Gastrocnemius medialis (tissue), 4 donors: ENCODE measurements around the gene TADA2A. TPM values are rescaled to one million over a fixed set of nuclear protein-coding genes. Genes with fewer than 3 reads are reported as not detected.

ENCODE experiments used
- ATAC-seq, 2 donors: fragments of 150-250 bp; one replicate each; pipeline ENCODE4 v1.9.1; 2016
- DNase-seq, 2 donors: peaks; one replicate each; pipeline ENCODE4 v3.0.0-alpha.2; 2019
- H3K27ac ChIP-seq, 4 donors: fragments of 200-600 bp; sonication (generic); 1 replicate in 1 of 4; 2 replicates in 3 of 4; pipeline ENCODE4 v1.5.1; 2016 to 2018; ENCODE audit warnings: mild to moderate bottlenecking in 2 of 4, moderate library complexity in 1 of 4
- H3K27me3 ChIP-seq, 3 donors: fragments of 200-600 bp; sonication (generic) in 2 of 3; 1 replicate in 1 of 3; 2 replicates in 2 of 3; pipeline versions ENCODE4 v1.5.1 to v1.6.0; 2016 to 2019; ENCODE audit warnings: mild to moderate bottlenecking in 1 of 3, moderate library complexity in 1 of 3
- H3K36me3 ChIP-seq, 2 donors: fragments of 200-600 bp; sonication (generic) in 1 of 2; one replicate each; pipeline ENCODE4 v1.5.1; 2017 to 2018
- H3K4me1 ChIP-seq, 2 donors: fragments of 200-600 bp; sonication (generic) in 1 of 2; one replicate each; pipeline ENCODE4 v1.5.1; 2016 to 2017; ENCODE audit warnings: mild to moderate bottlenecking in 2 of 2
- H3K4me3 ChIP-seq, 4 donors: fragments of 200-600 bp; sonication (generic) in 3 of 4; 1 replicate in 1 of 4; 2 replicates in 3 of 4; pipeline ENCODE4 v1.5.1; 2016 to 2019; ENCODE audit warnings: mild to moderate bottlenecking in 2 of 4
- H3K9me3 ChIP-seq, 3 donors: fragments of 200-600 bp; sonication (generic) in 2 of 3; 1 replicate in 1 of 3; 2 replicates in 2 of 3; pipeline ENCODE4 v1.5.1; 2016 to 2019
- CTCF ChIP-seq, 5 experiments: fragments of 450-650 bp in 3 of 5; fragments of 200-600 bp in 2 of 5; sonication (generic) in 2 of 5; IDR thresholded peaks in 4 of 5; conservative IDR thresholded peaks in 1 of 5; 1 replicate in 4 of 5; 2 replicates in 1 of 5; pipeline ENCODE4 v1.5.1; 2016 to 2019; ENCODE audit warnings: antibody characterized with exemption in 5 of 5, mild to moderate bottlenecking in 3 of 5, moderate library complexity in 3 of 5
- POLR2A ChIP-seq, 2 donors: fragments of 450-650 bp; IDR thresholded peaks; one replicate each; pipeline ENCODE4 v1.6.1; 2017; ENCODE audit warnings: antibody characterized with exemption in 2 of 2, mild to moderate bottlenecking in 2 of 2, moderate library complexity in 2 of 2
- in situ Hi-C, 4 donors: fragments of 200-750 bp; cut with MboI; loops; one replicate each; pipeline versions ENCODE4 v1.15.0 to v1.8.0; 2017; ENCODE audit warnings: low sequenced_read_pairs in 4 of 4
- intact Hi-C: fragments of 100-400 bp; cut with DNase I; formaldehyde crosslinking; loops from one replicate; pipeline ENCODE4 v1.15.1; 2023; ENCODE audit warnings: low total_unique reads
- total RNA-seq, 4 donors: library from RNA; depleted of rRNA; stranded (reverse); fragments of >200 nt; gene quantifications; one replicate each; pipeline versions ENCODE4 v1.1.0 to v1.2.3, GENCODE V29; 2016

The TADA2A gene
- total RNA-seq, 4 donors from 2014 or later, result 9.7 to 18.4 (median 14.8) TPM

- no peak for TF ChIP-seq POLR2A (IDR thresholded peaks at IDR 0.05)
- no peak for TF ChIP-seq CTCF (IDR thresholded peaks at IDR 0.05 in 4 of 5, conservative IDR thresholded peaks at IDR 0.05 in 1 of 5)
- ATAC-seq (peak in 1 of 2 donors; percentile 56), DNase-seq (no peak)
- H3K4me3 ChIP-seq, result no peak overlapping the region
- in situ Hi-C loops, result no loop called here
- no peaks in the 10 kb centered on the region for H3K9me3 ChIP-seq
- H3K27me3 ChIP-seq, result no peaks in the 10 kb centered on the region
- H3K36me3 ChIP-seq, result no peaks in the 10 kb centered on the region
- H3K4me1 ChIP-seq, result peaks cover 4 to 6% of the 10 kb centered on the region in 2 donors
- intact Hi-C loops, result no loop called here
- no peak overlapping the region for H3K27ac ChIP-seq
These were observed 95.6 kb downstream of the TADA2A start for GRCh38 chr17:37502009-37502936.

- Histone ChIP-seq H3K27me3 (no peaks in the 10 kb centered on the region), H3K9me3 (no peaks in the 10 kb centered on the region), H3K36me3 (no peaks in the 10 kb centered on the region), H3K27ac (no peak overlapping the region), H3K4me1 (peaks cover 4 to 6% of the 10 kb centered on the region in 2 donors), H3K4me3 (no peak overlapping the region)
- TF ChIP-seq CTCF (IDR thresholded peaks at IDR 0.05 in 4 of 5, conservative IDR thresholded peaks at IDR 0.05 in 1 of 5) (no peak), POLR2A (IDR thresholded peaks at IDR 0.05) (no peak)
- in situ Hi-C loops (no loop called here), intact Hi-C loops (no loop called here)
- DNase-seq, result no peak
- ATAC-seq, result no peak
These were observed 96.5 kb downstream of the TADA2A start for GRCh38 chr17:37503148-37503547.

GRCh38 chr17:37505333-37505732, 98.6 kb downstream of the TADA2A start:
- in situ Hi-C loops (no loop called here), intact Hi-C loops (no loop called here)
- Histone ChIP-seq H3K27ac (no peak overlapping the region), H3K36me3 (no peaks in the 10 kb centered on the region), H3K9me3 (no peaks in the 10 kb centered on the region), H3K4me1 (peaks cover 4 to 6% of the 10 kb centered on the region in 2 donors), H3K4me3 (no peak overlapping the region), H3K27me3 (no peaks in the 10 kb centered on the region)
- no peak for ATAC-seq
- no peak for TF ChIP-seq POLR2A (IDR thresholded peaks at IDR 0.05)
- no peak for TF ChIP-seq CTCF (IDR thresholded peaks at IDR 0.05 in 4 of 5, conservative IDR thresholded peaks at IDR 0.05 in 1 of 5)
- DNase-seq, result no peak

- TF ChIP-seq CTCF (IDR thresholded peaks at IDR 0.05 in 4 of 5, conservative IDR thresholded peaks at IDR 0.05 in 1 of 5), result peak in 2 of 5 experiments; percentile 9 to 30
- no peak for TF ChIP-seq POLR2A (IDR thresholded peaks at IDR 0.05)
- H3K9me3 ChIP-seq, result no peaks in the 10 kb centered on the region
- DNase-seq, result no peak
- intact Hi-C loops, result no loop called here
- in situ Hi-C loops, result no loop called here
- no peaks in the 10 kb centered on the region for H3K27me3 ChIP-seq
- no peak overlapping the region for H3K4me3 ChIP-seq
- ATAC-seq, result no peak
- no peak overlapping the region for H3K27ac ChIP-seq
- no peaks in the 10 kb centered on the region for H3K36me3 ChIP-seq
- peaks cover 4 to 5% of the 10 kb centered on the region in 2 donors for H3K4me1 ChIP-seq
These were observed 100.0 kb downstream of the TADA2A start for GRCh38 chr17:37506678-37507077.
